ENCODE data around the gene ZNF500.

Gene ZNF500

GRCh38 chr16:4700997-4701743, 65.8 kb downstream of the ZNF500 start:
- peak in 1 of 2 experiments; percentile 6 for DNase-seq

GRCh38 chr16:4700380-4700996, 66.5 kb downstream of the ZNF500 start:
- no peak for DNase-seq

DNA sequence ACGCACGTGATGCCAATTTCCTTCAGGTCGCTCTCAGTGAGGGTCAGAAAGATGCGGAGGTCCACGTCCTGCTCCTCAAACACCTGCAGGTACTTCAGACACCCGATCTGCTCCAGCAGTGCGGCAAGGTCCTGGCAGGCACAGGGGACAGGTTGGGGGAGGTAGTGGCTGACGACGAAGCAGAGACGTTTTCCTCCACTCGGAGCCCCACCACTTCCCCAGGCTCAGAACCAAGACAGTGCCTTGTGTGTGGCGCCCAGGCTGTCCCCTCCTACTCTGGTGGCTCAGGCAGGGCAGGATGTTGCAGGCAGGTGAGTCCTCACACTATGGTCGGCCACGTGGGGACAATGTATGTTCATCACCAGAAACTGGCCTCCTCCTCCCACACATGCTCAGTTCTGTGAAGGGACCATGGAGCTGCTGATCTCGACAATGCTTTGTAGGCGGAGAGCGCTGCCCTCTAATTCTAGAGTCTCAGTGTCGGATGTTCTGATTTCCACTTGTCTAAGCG, 67.9 kb downstream of the ZNF500 start:
- DNase-seq: no peak

GRCh38 chr16:4698321-4699045, 68.5 kb downstream of the ZNF500 start:
- DNase-seq: no peak
